ENCODE measurements around the gene TGM1.

Gene TGM1

DNA sequence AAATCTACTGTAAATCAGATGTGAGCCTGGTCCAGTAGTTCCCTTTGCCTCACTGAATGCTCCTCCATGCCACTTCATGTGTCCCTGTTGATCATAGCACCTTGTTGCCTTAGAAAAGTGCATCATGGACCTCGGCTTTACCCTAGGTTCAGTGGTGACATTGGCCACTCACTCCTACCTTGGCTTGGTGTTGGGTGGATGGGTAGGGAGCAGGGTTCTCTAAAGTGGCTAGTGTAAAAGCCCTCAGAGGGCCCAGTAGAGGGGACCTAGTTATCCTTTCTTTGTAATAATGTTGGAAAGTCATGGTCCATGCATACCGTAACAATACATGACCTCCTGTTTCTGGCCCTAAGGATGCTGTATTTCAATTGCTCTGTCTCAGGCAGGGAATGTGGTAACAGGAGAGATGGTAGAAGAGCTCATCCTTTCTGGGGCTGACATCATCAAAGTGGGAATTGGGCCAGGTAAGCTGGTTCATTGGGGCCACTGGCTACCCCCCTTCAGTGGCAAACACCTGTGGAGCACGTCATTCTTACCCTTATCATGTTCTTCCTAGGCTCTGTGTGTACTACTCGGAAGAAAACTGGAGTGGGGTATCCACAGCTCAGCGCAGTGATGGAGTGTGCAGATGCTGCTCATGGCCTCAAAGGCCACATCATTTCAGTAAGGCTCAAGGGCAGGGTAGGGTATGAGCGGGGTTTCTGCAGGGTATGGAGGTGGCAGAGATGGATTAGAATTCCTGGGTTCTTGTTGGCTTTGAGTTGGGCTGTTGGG, 26.1 kb downstream of the TGM1 start:
- no peak for TF ChIP-seq CTCF (IDR thresholded peaks at IDR 0.05; ENCODE audit: extremely low read depth, missing control alignments)
- DNase-seq (ENCODE audit: low spot score) = no peak

DNA sequence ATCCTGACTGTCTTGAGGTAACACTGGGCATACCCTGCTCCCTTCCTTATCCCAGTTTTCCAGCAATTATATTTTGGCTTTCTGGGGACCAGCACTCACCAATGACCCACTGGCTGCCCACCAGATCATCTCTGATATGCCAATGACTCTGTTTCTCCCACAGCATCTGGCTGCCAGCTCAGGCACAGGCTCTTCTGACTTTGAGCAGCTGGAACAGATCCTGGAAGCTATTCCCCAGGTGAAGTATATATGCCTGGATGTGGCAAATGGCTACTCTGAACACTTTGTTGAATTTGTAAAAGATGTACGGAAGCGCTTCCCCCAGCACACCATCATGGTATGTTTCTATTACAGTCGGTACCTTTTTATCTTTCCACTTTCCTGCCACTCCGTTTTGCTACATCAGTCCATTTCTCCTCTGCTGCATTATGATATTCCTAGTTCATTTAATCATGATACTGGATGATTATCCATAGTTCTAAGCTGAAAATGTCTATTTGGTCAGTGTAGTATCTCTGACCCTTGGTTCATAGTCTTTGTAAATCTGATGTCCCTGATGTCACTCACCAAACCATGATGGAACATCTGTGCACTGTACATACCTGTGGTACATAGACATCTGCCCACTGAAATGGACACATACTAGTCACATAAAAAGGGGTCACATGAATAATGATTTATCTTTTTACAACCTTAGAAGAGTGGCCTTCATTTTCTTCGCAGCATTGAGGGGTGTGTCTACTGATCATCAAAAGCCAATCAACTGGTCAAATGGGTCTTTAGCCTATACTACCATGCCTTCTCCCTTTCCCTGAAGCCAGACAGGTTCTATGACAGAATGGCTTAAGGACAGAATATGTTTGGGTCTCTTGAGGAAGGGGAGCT, 26.9 kb downstream of the TGM1 start:
- TF ChIP-seq CTCF (IDR thresholded peaks at IDR 0.05; ENCODE audit: extremely low read depth, missing control alignments) = no peak
- DNase-seq (ENCODE audit: low spot score) = no peak

DNA sequence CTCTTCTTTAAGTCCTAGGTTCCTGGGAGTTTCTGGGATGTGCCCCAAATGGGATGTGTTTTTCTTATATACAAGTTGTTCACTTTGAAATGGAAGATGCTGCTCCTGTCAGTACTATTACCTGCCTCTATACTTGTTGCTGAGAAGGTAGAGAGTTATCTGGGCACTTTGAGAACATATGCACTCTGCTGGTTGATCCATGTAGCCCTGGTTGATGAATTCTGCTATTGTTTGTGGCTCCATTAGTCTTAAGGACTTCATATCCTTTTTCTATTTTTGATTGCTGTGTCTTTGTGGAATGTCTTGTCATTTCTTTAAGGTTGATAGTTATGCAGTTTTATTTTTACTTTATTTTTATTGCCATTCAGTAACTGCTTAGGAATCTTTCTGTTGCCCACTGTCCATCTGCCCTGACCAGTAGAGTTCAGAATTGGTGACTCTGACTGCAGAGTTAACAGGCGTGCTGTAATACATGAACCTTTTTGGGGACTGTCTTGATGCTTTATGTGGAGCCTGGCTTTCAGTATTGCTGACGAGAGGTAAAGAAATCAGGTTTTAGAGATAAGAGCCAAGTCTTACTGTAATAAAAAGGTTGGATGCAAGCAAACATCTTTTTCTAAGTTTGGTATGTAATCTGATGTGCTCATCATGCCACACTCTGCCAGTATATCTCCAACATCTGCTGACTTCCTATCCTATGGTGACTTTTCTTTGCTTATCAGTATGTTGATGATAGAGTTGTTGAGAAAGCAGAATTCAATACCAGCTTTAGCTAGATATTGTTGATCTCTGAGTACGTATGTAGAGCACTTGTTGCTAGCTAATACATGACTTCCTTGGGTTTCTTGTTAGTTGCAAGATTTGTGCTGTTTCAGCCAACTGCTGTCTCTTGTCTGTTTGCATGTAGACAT, 28.6 kb downstream of the TGM1 start:
- TF ChIP-seq CTCF (IDR thresholded peaks at IDR 0.05; ENCODE audit: extremely low read depth, missing control alignments) = no peak
- DNase-seq (ENCODE audit: low spot score) = no peak

DNA sequence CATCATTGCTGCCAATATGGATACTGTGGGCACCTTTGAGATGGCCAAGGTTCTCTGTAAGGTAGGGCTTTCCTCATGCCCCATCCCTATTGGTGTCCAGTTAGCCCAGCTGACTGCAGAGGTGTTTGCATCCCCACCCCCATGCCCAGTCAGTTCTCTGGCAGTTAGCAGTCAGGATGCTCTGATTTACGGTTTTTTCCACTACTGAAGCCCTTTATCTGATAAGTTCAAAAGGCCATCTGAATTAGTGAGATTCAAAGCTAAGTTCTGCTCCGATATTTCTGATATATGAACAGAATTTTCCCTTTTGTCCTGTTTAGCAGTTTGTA, 29.5 kb downstream of the TGM1 start:
- no peak for DNase-seq (ENCODE audit: low spot score)
- TF ChIP-seq CTCF (IDR thresholded peaks at IDR 0.05; ENCODE audit: extremely low read depth, missing control alignments) = no peak

GRCh38 chr14:24232645-24233537, 30.1 kb downstream of the TGM1 start, which contains the start of gene GMPR2:
Gene GMPR2 (plus strand): TSS chr14:24232929. CDS start chr14:24233254, 325 bp downstream.
- TF ChIP-seq CTCF (IDR thresholded peaks at IDR 0.05; ENCODE audit: extremely low read depth, missing control alignments) = no peak
- peak; percentile 67 for DNase-seq (ENCODE audit: low spot score)

DNA sequence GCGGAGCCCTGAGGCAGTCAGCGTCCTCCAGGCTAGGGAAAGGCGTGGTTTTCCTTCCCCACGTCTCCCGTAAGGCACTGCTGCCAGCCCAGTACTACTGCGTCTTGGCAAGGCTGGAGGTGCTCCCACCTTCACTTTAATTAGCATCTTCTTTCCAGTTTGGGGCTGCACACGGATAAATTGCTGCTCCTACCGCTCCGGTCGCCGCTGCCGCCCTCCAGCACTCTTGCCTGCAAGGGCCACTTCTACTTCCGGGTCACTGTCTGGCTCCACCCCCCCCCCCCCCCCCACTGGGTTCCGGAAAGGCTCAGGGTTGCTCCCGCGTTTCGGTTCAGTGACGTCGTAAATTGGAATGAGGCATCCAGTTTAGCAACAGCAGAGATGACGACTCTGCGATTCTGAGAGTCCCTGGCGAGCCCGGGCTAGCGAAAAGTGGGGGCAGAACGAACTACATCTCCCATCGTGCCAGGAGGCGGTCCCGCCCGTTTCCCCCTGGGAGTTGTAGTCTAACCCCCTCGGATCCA, 30.8 kb downstream of the TGM1 start, which contains the start of gene NEDD8:
Gene NEDD8 (minus strand): TSS at position 247 of the 524 bp plus-strand sequence. CDS start 100 bp downstream, at position 147.
- DNase-seq (ENCODE audit: low spot score) = peak; percentile 82
- no peak for TF ChIP-seq CTCF (IDR thresholded peaks at IDR 0.05; ENCODE audit: extremely low read depth, missing control alignments)
